Parathyroid adenoma (tissue), 2 donors: ENCODE measurements around the gene SUGP2.

Source experiments
- H2AFZ ChIP-seq: fragments of 300-600 bp; sonication (generic); one replicate; pipeline ENCODE4 v1.7.0; 2017; ENCODE audit warnings: antibody characterized with exemption, mild to moderate bottlenecking
- H3K27ac ChIP-seq: fragments of 300-600 bp; sonication (generic); one replicate; pipeline ENCODE4 v1.7.0; 2017
- H3K27me3 ChIP-seq: fragments of 300-600 bp; sonication (generic); one replicate; pipeline ENCODE4 v1.7.0; 2017; ENCODE audit warnings: low read length; ENCODE audit not compliant: control insufficient read depth, insufficient read depth
- H3K36me3 ChIP-seq: fragments of 300-600 bp; sonication (generic); one replicate; pipeline ENCODE4 v1.7.0; 2017; ENCODE audit warnings: low read length; ENCODE audit not compliant: control insufficient read depth, insufficient read depth
- H3K4me1 ChIP-seq: fragments of 300-600 bp; sonication (generic); one replicate; pipeline ENCODE4 v1.7.0; 2017; ENCODE audit warnings: control low read depth
- H3K4me2 ChIP-seq: fragments of 300-600 bp; sonication (generic); one replicate; pipeline ENCODE4 v1.7.0; 2017; ENCODE audit warnings: low read length
- H3K4me3 ChIP-seq: fragments of 300-600 bp; sonication (generic); one replicate; pipeline ENCODE4 v1.7.0; 2017; ENCODE audit warnings: low read depth, low read length
- H3K79me2 ChIP-seq: fragments of 300-600 bp; sonication (generic); one replicate; pipeline ENCODE4 v1.7.0; 2017; ENCODE audit warnings: control low read depth
- H3K9ac ChIP-seq: fragments of 300-600 bp; sonication (generic); one replicate; pipeline ENCODE4 v1.7.0; 2017; ENCODE audit warnings: mild to moderate bottlenecking
- H3K9me3 ChIP-seq: fragments of 300-600 bp; sonication (generic); one replicate; pipeline ENCODE4 v1.7.0; 2017; ENCODE audit warnings: low read length; ENCODE audit not compliant: control insufficient read depth
- CTCF ChIP-seq: fragments of 300-600 bp; sonication (generic); IDR thresholded peaks from one replicate; pipeline ENCODE4 v1.7.0; 2017; ENCODE audit warnings: antibody characterized with exemption, mild to moderate bottlenecking
- donor health status: primary hyperparathyroidism.

Gene SUGP2

GRCh38 chr19:18991006-18991405 lies 42.3 kb downstream of the SUGP2 start:
- Histone ChIP-seq H3K79me2 (no peaks in the 10 kb centered on the region), H3K9ac (no peak overlapping the region), H3K9me3 (no peaks in the 10 kb centered on the region), H3K36me3 (no peaks in the 10 kb centered on the region), H3K4me3 (no peak overlapping the region), H3K4me2 (no peak overlapping the region), H2AFZ (no peak overlapping the region), H3K27ac (no peak overlapping the region), H3K4me1 (peaks cover 4% of the 10 kb centered on the region), H3K27me3 (no peaks in the 10 kb centered on the region)
- no peak for TF ChIP-seq CTCF

GRCh38 chr19:18990128-18990708 lies 43.1 kb downstream of the SUGP2 start:
- H3K4me3 ChIP-seq = no peak overlapping the region
- peaks cover 4% of the 10 kb centered on the region for H3K4me1 ChIP-seq
- no peaks in the 10 kb centered on the region for H3K79me2 ChIP-seq
- no peak overlapping the region for H3K27ac ChIP-seq
- no peak overlapping the region for H3K9ac ChIP-seq
- H2AFZ ChIP-seq = no peak overlapping the region
- H3K36me3 ChIP-seq = no peaks in the 10 kb centered on the region
- H3K27me3 ChIP-seq = no peaks in the 10 kb centered on the region
- no peaks in the 10 kb centered on the region for H3K9me3 ChIP-seq
- H3K4me2 ChIP-seq = no peak overlapping the region
- TF ChIP-seq CTCF = no peak

DNA sequence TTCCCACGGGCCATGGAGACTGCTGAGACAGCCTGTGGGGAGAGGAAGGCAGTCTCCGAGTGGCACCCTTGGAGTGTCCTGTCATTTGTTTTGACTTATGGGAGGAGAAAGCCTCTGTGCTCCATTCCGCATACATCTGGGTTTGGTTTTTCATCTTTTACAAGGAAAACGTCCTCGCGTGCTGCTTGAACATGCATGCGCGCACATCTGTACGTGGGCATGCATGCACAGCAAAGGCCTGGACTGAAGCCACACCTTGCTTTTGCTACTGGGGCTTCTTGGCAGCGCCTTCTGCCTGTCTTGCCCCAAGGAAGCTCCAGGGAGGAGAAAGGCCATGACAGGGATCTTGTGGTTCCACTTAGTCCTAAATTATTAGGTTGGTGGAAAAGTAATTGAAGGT lies 44.0 kb downstream of the SUGP2 start:
- no peak overlapping the region for H3K4me2 ChIP-seq
- no peak overlapping the region for H3K9ac ChIP-seq

DNA sequence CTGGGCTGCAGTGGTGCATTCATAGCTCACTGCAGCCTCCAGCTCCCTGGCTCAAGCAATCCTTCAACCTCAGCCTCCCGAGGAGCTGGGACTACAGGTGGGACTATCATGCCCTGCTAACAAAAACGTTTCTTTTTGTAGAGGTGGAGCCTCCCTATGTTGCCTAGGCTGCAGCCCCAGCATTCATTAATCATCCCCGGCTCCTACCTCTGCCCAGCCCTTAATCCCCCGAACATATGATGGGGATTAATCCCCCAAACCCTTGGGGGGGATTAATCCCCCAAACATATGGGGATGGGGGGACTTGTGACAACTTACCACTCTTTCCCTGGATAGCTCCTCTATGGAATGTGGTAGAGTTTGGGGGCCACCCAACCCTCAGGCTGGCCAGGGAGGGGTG lies 45.9 kb downstream of the SUGP2 start:
- H3K36me3 ChIP-seq = no peaks in the 10 kb centered on the region
- H3K27ac ChIP-seq = no peak overlapping the region
- no peaks in the 10 kb centered on the region for H3K27me3 ChIP-seq
- H3K9me3 ChIP-seq = no peaks in the 10 kb centered on the region
- H3K79me2 ChIP-seq = no peaks in the 10 kb centered on the region
- no peak overlapping the region for H3K4me2 ChIP-seq
- H3K4me3 ChIP-seq = no peak overlapping the region
- TF ChIP-seq CTCF = no peak
- H2AFZ ChIP-seq = no peak overlapping the region
- H3K4me1 ChIP-seq = peaks cover 4% of the 10 kb centered on the region
- no peak overlapping the region for H3K9ac ChIP-seq

More for the DNA sequence above, 44.0 kb downstream of the SUGP2 start:
- no peak overlapping the region for H2AFZ ChIP-seq
- H3K36me3 ChIP-seq = no peaks in the 10 kb centered on the region
- no peaks in the 10 kb centered on the region for H3K27me3 ChIP-seq
- no peak overlapping the region for H3K27ac ChIP-seq
- no peaks in the 10 kb centered on the region for H3K9me3 ChIP-seq
- H3K4me3 ChIP-seq = no peak overlapping the region
- peaks cover 4% of the 10 kb centered on the region for H3K4me1 ChIP-seq
- H3K79me2 ChIP-seq = no peaks in the 10 kb centered on the region
- TF ChIP-seq CTCF = no peak

DNA sequence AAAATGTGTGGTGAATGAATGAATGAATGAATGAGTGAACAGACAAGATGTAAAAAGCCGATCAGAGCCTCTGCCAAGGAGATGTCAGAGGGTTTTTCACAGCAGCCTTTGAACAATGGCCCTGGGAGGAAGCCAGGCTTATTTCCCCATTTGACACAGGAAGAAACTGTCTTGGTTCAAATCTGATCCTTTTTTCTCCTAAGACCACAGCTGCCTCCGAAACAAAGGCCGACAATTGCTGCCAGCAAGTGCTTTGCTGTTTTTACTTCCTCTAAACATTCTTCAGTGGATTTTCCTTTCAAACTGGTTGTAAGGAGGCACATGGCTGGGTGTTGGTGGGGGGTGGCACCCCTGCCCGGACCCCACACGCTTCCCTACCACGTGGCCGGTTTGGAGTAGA lies 48.1 kb downstream of the SUGP2 start:
- Histone ChIP-seq H3K9ac (no peak overlapping the region), H3K4me2 (no peak overlapping the region), H2AFZ (no peak overlapping the region), H3K36me3 (no peaks in the 10 kb centered on the region), H3K27me3 (no peaks in the 10 kb centered on the region), H3K4me1 (peaks cover 4% of the 10 kb centered on the region), H3K4me3 (no peak overlapping the region), H3K79me2 (no peaks in the 10 kb centered on the region), H3K27ac (no peak overlapping the region), H3K9me3 (no peaks in the 10 kb centered on the region)
- TF ChIP-seq CTCF = no peak
